K562 (cell line): ENCODE data around the gene USP24.

Source experiments
- ARID2 ChIP-seq: fragments of 450-650 bp; IDR thresholded peaks from 2 replicates; pipeline ENCODE4 v1.6.1; 2017; ENCODE audit warnings: antibody characterized with exemption, mild to moderate bottlenecking
- CHD1 ChIP-seq: fragments of 200-600 bp; sonication (generic); IDR thresholded peaks from one replicate; pipeline ENCODE4 v1.6.1; 2012; ENCODE audit warnings: mild to moderate bottlenecking, moderate library complexity, low read length, inconsistent platforms
- ELK1 ChIP-seq: sonication (generic); formaldehyde crosslinking; IDR thresholded peaks from 2 replicates; pipeline ENCODE4 v1.8.1; 2022; ENCODE audit warnings: missing genetic modification reagents
- NFYB ChIP-seq: IDR thresholded peaks from 2 replicates; pipeline ENCODE4 v1.6.1; 2011; ENCODE audit warnings: mild to moderate bottlenecking, moderate library complexity; ENCODE audit not compliant: insufficient read length; ENCODE audit errors: extremely low read depth
- TF ChIP-seq, protein P1 (sequence below): fragments of 250-450 bp; sonication (Bioruptor Pico); IDR thresholded peaks from 2 replicates; pipeline ENCODE4 v1.9.0; 2021; ENCODE audit warnings: mild to moderate bottlenecking
- TF ChIP-seq, protein P2 (sequence below), 3 experiments: IDR thresholded peaks in 2 of 3; conservative IDR thresholded peaks in 1 of 3; 2 replicates each; pipeline ENCODE4 v1.5.1; 2011 to 2012; ENCODE audit warnings: low read length in 3 of 3, mild to moderate bottlenecking in 3 of 3, control low read depth in 2 of 3, improper control_type of control experiment in 1 of 3, inconsistent platforms in 1 of 3, low read depth in 1 of 3, mixed read lengths in 1 of 3, moderate library complexity in 1 of 3; ENCODE audit not compliant: insufficient read depth in 2 of 3

- no peak for TF ChIP-seq NFYB
- TF ChIP-seq, protein P1, sequence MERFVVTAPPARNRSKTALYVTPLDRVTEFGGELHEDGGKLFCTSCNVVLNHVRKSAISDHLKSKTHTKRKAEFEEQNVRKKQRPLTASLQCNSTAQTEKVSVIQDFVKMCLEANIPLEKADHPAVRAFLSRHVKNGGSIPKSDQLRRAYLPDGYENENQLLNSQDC (CRISPR knock-in tag), result no peak
- TF ChIP-seq, protein P2, sequence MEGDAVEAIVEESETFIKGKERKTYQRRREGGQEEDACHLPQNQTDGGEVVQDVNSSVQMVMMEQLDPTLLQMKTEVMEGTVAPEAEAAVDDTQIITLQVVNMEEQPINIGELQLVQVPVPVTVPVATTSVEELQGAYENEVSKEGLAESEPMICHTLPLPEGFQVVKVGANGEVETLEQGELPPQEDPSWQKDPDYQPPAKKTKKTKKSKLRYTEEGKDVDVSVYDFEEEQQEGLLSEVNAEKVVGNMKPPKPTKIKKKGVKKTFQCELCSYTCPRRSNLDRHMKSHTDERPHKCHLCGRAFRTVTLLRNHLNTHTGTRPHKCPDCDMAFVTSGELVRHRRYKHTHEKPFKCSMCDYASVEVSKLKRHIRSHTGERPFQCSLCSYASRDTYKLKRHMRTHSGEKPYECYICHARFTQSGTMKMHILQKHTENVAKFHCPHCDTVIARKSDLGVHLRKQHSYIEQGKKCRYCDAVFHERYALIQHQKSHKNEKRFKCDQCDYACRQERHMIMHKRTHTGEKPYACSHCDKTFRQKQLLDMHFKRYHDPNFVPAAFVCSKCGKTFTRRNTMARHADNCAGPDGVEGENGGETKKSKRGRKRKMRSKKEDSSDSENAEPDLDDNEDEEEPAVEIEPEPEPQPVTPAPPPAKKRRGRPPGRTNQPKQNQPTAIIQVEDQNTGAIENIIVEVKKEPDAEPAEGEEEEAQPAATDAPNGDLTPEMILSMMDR (IDR thresholded peaks at IDR 0.05 in 2 of 3, conservative IDR thresholded peaks at IDR 0.05 in 1 of 3; ENCODE audit: insufficient read depth in 2 of 3, low read depth in 1 of 3, low read length in 3 of 3), result no peak
- no peak for TF ChIP-seq ELK1 (CRISPR knock-in tag)
- TF ChIP-seq ARID2, result no peak
- TF ChIP-seq CHD1, result no peak
Observed at GRCh38 chr1:55204997-55205396, 10.2 kb downstream of the USP24 start.
